Measurements from ENCODE around the gene GNB5. TPM values are rescaled to one million over a fixed set of nuclear protein-coding genes. Genes with fewer than 3 reads are reported as not detected.
A peak's percentile ranks its signal among the peaks of the same experiment; 100 is the strongest.

The GNB5 gene
- total RNA-seq, 2 donors from 2014 or later = 6.0 to 7.9 TPM

GRCh38 chr15:52113235-52113634 is 78.0 kb downstream of the GNB5 start:
- TF ChIP-seq CTCF (IDR thresholded peaks at IDR 0.05) = no peak
- Histone ChIP-seq H3K27me3 (no peaks in the 10 kb centered on the region), H3K9ac (ENCODE audit: low read depth in 2 of 2, low read length in 2 of 2) (no peak overlapping the region), H3K27ac (no peak overlapping the region), H3K4me3 (no peak overlapping the region), H3K9me3 (no peaks in the 10 kb centered on the region), H3K4me1 (peaks cover 5% of the 10 kb centered on the region), H3K36me3 (no peaks in the 10 kb centered on the region)
- intact Hi-C loops (cut with DNase I) = no loop called here
- no peak for DNase-seq

DNA sequence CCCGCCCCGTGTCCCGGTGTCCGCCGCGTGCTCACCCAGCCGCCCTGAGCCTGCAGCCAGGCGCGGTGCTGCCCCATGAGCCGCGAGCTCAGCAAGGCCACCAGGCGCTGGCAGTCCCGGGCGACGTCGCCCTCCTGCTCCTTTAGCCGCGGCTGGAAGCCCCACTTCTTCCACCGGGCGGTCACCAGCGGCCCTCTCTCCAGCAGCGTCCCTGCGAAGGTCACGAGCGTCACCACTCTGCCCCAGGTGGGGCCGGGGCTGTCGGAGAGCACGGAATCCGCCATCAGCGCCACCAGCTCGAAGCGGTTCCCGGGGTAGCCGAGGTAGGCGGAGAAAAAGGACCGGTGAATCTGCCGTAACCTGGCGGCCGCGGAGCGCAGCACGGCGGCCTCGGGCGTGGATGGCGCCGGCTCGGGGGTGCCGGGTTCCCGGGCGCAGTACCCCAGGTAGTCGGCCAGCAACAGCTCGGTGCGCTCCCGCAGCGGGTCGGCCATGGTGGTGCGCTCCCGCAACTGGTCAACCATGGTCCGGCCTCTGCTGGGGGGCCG is 78.9 kb downstream of the GNB5 start:
- Histone ChIP-seq H3K4me3 (peak overlapping the region; percentile 41), H3K4me1 (peaks cover 5% of the 10 kb centered on the region), H3K9me3 (no peaks in the 10 kb centered on the region), H3K36me3 (no peaks in the 10 kb centered on the region), H3K9ac (ENCODE audit: low read depth in 2 of 2, low read length in 2 of 2) (peak overlapping the region; percentile 44 to 51), H3K27ac (no peak overlapping the region), H3K27me3 (no peaks in the 10 kb centered on the region)
- TF ChIP-seq CTCF (IDR thresholded peaks at IDR 0.05) = no peak
- peak; percentile 50 for DNase-seq
- intact Hi-C loops (cut with DNase I) = no loop called here

DNA sequence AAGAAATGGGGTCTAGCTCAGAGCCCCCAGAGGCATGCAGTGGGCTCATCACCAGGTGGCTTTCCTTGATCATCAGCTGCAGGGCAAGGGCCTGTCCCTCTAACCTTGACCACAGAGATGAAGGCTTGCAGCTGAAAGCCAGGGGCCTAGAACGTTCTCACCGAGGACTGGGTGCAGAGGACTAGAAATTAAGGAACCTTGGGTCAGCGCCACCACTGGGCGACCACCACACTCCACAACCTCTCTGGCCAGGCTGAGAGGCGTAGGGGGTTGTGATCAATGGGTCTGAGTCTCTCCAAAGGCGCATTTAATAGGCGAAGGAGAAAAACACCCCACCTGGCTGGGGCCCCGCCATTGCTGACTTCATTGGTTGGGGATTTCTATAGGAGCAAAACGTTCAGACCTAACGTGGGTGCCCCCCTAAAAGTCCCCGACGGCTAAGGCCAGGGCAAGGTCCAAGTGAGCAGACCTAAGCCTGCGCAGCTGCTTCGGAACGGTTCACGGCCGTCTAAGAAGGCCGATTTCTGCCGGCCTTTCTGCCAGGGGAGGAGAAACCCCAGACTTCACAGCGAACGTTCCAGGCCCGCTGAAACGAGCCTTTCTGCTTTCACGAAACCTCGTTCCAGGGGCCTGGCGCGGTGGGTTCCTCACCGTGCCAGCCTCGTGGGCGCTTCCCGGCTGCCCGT is 79.5 kb downstream of the GNB5 start:
- H3K9ac ChIP-seq (ENCODE audit: low read depth in 2 of 2, low read length in 2 of 2) = peak overlapping the region; percentile 44 to 51
- H3K36me3 ChIP-seq = no peaks in the 10 kb centered on the region
- no peak overlapping the region for H3K27ac ChIP-seq
- H3K4me1 ChIP-seq = peaks cover 5% of the 10 kb centered on the region
- intact Hi-C loops (cut with DNase I) = no loop called here
- no peak for TF ChIP-seq CTCF (IDR thresholded peaks at IDR 0.05)
- no peaks in the 10 kb centered on the region for H3K9me3 ChIP-seq
- no peak for DNase-seq
- no peaks in the 10 kb centered on the region for H3K27me3 ChIP-seq
- H3K4me3 ChIP-seq = peak overlapping the region; percentile 41

- Histone ChIP-seq H3K4me3 (no peak overlapping the region), H3K9ac (ENCODE audit: low read depth in 2 of 2, low read length in 2 of 2) (no peak overlapping the region), H3K4me1 (peaks cover 5% of the 10 kb centered on the region), H3K27ac (no peak overlapping the region), H3K27me3 (no peaks in the 10 kb centered on the region), H3K9me3 (no peaks in the 10 kb centered on the region), H3K36me3 (no peaks in the 10 kb centered on the region)
- no peak for DNase-seq
- no peak for TF ChIP-seq CTCF (IDR thresholded peaks at IDR 0.05)
- intact Hi-C loops (cut with DNase I) = no loop called here
These were observed 81.4 kb downstream of the GNB5 start for GRCh38 chr15:52109559-52110451.

DNA sequence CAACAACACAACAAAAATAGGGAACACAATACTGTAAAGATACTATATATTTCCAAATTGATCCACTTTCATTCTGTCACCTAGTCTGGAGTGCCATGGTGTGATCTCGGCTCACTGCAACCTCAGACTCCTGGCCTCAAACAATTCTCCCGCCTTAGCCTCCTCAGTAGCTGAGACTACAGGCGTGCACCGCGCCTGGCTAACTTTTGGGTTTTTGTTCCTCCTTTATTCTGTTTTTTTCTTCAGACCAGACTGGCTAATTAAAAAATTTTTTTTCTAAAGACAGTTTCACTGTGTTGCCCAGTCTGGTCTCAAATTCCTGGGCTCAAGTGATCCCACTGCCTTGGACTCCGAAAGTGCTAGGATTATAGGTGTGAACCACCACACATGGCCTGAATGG is 84.0 kb downstream of the GNB5 start:
- H3K27ac ChIP-seq = no peak overlapping the region
- H3K27me3 ChIP-seq = no peaks in the 10 kb centered on the region
- no peak overlapping the region for H3K9ac ChIP-seq (ENCODE audit: low read depth in 2 of 2, low read length in 2 of 2)
- intact Hi-C loops (cut with DNase I) = no loop called here
- no peak for DNase-seq
- H3K36me3 ChIP-seq = no peaks in the 10 kb centered on the region
- no peak overlapping the region for H3K4me3 ChIP-seq
- H3K4me1 ChIP-seq = peaks cover 5% of the 10 kb centered on the region
- no peaks in the 10 kb centered on the region for H3K9me3 ChIP-seq
- TF ChIP-seq CTCF (IDR thresholded peaks at IDR 0.05) = no peak

Data from colonic mucosa (tissue), 4 donors.